ENCODE measurements around the gene TESK1.
"Not testable (repeated sequence)": the region's sequence is repeated elsewhere in the genome, so short reads cannot be mapped to it uniquely, and the experiment has no call there.

TESK1 gene

GRCh38 chr9:35645736-35646135 is 40.7 kb downstream of the TESK1 start:
- DNase-seq (ENCODE audit: low read depth, low spot score) = not testable (repeated sequence)

- DNase-seq (ENCODE audit: low read depth, low spot score) = no peak
Measured at GRCh38 chr9:35646153-35646532, 41.1 kb downstream of the TESK1 start.

- DNase-seq (ENCODE audit: low read depth, low spot score) = peak; percentile 97
Measured at GRCh38 chr9:35646533-35647265, 41.6 kb downstream of the TESK1 start.

GRCh38 chr9:35649431-35650340 is 44.6 kb downstream of the TESK1 start:
- DNase-seq (ENCODE audit: low read depth, low spot score) = no peak

- no peak for DNase-seq (ENCODE audit: low read depth, low spot score)
Measured at GRCh38 chr9:35650341-35651158, 45.5 kb downstream of the TESK1 start, which contains the start of gene SIT1. SIT1 (minus strand) TSS chr9:35650931; CDS start chr9:35650853, 78 bp downstream.

GRCh38 chr9:35651956-35652828 is 47.1 kb downstream of the TESK1 start:
- no peak for DNase-seq (ENCODE audit: low read depth, low spot score)

- no peak for DNase-seq (ENCODE audit: low read depth, low spot score)
Measured at GRCh38 chr9:35652829-35653209, 47.8 kb downstream of the TESK1 start.

GRCh38 chr9:35653611-35654010 is 48.5 kb downstream of the TESK1 start:
- DNase-seq (ENCODE audit: low read depth, low spot score) = no peak

- DNase-seq (ENCODE audit: low read depth, low spot score) = no peak
Measured at GRCh38 chr9:35656348-35656747, 51.3 kb downstream of the TESK1 start.

GRCh38 chr9:35656831-35657545 is 51.9 kb downstream of the TESK1 start:
- DNase-seq (ENCODE audit: low read depth, low spot score) = no peak

GRCh38 chr9:35657546-35658136 is 52.6 kb downstream of the TESK1 start, which contains the start of gene RMRP:
RMRP (minus strand) TSS chr9:35658019.
- DNase-seq (ENCODE audit: low read depth, low spot score) = peak; percentile 100

GRCh38 chr9:35658137-35658967 is 53.3 kb downstream of the TESK1 start, which contains the start of gene CCDC107:
CCDC107 (plus strand) TSS chr9:35658292; CDS start chr9:35658380, 88 bp downstream.
- DNase-seq (ENCODE audit: low read depth, low spot score) = peak; percentile 95

- peak; percentile 52 for DNase-seq (ENCODE audit: low read depth, low spot score)
Measured at GRCh38 chr9:35658968-35659220, 53.8 kb downstream of the TESK1 start.

- peak; percentile 66 for DNase-seq (ENCODE audit: low read depth, low spot score)
Measured at GRCh38 chr9:35659340-35659739, 54.3 kb downstream of the TESK1 start.
